ENCODE data around the gene NPAS3. TPM values are rescaled to one million over a fixed set of nuclear protein-coding genes. Genes with fewer than 3 reads are reported as not detected.
A peak's percentile ranks its signal among the peaks of the same experiment; 100 is the strongest.

Gene NPAS3
- total and polyA plus RNA-seq, 7 donors = 0.04 to 1.5 (median 0.39) TPM

- Histone ChIP-seq H3K27me3 (ENCODE audit: insufficient read depth in 3 of 3, low read length in 2 of 3) (no peaks in the 10 kb centered on the region), H3K4me3 (no peak overlapping the region), H3K4me1 (no peaks in the 10 kb centered on the region), H3K27ac (no peak overlapping the region), H3K9me3 (no peaks in the 10 kb centered on the region), H3K36me3 (ENCODE audit: insufficient read depth in 1 of 2, low read depth in 1 of 2) (no peaks in the 10 kb centered on the region)
- DNase-seq = no peak
- 56 to 60% (median 60%) methylated on average over 7 of the region's 7 CpGs for WGBS, 3 donors
- intact Hi-C loops (cut with DNase I) = no loop called here
- ATAC-seq = peak in 3 of 4 donors; percentile 71 to 75 (median 75)
- no peak for TF ChIP-seq CTCF (IDR thresholded peaks at IDR 0.05)
Measured at GRCh38 chr14:33457617-33458016, 518.9 kb downstream of the NPAS3 start.

- DNase-seq (no peak), ATAC-seq (no peak)
- TF ChIP-seq CTCF (IDR thresholded peaks at IDR 0.05) = no peak
- Histone ChIP-seq H3K4me3 (no peak overlapping the region), H3K27me3 (ENCODE audit: insufficient read depth in 3 of 3, low read length in 2 of 3) (no peaks in the 10 kb centered on the region), H3K9me3 (no peaks in the 10 kb centered on the region), H3K4me1 (no peaks in the 10 kb centered on the region), H3K27ac (no peak overlapping the region), H3K36me3 (ENCODE audit: insufficient read depth in 1 of 2, low read depth in 1 of 2) (no peaks in the 10 kb centered on the region)
- intact Hi-C loops (cut with DNase I) = no loop called here
- WGBS, 3 donors = 61 to 82% (median 77%) methylated on average over 1 of the region's 1 CpG
Measured at GRCh38 chr14:33460164-33460563, 521.5 kb downstream of the NPAS3 start.

GRCh38 chr14:33461036-33461435, 522.4 kb downstream of the NPAS3 start:
- intact Hi-C loops (cut with DNase I) = no loop called here
- DNase-seq = no peak
- Histone ChIP-seq H3K9me3 (no peaks in the 10 kb centered on the region), H3K4me1 (no peaks in the 10 kb centered on the region), H3K27me3 (ENCODE audit: insufficient read depth in 3 of 3, low read length in 2 of 3) (no peaks in the 10 kb centered on the region), H3K4me3 (no peak overlapping the region), H3K36me3 (ENCODE audit: insufficient read depth in 1 of 2, low read depth in 1 of 2) (no peaks in the 10 kb centered on the region), H3K27ac (no peak overlapping the region)
- no peak for TF ChIP-seq CTCF (IDR thresholded peaks at IDR 0.05)
- no peak for ATAC-seq
- 82 to 88% (median 85%) methylated on average over 4 of the region's 4 CpGs for WGBS, 3 donors

- no peaks in the 10 kb centered on the region for H3K27me3 ChIP-seq (ENCODE audit: insufficient read depth in 3 of 3, low read length in 2 of 3)
- H3K27ac ChIP-seq = no peak overlapping the region
- intact Hi-C loops (cut with DNase I) = no loop called here
- no peak for TF ChIP-seq CTCF (IDR thresholded peaks at IDR 0.05)
- no peak overlapping the region for H3K4me3 ChIP-seq
- H3K4me1 ChIP-seq = no peaks in the 10 kb centered on the region
- WGBS, 3 donors = 96 to 98% (median 98%) methylated on average over 2 of the region's 2 CpGs
- DNase-seq (no peak), ATAC-seq (no peak)
- H3K36me3 ChIP-seq (ENCODE audit: insufficient read depth in 1 of 2, low read depth in 1 of 2) = no peaks in the 10 kb centered on the region
- no peaks in the 10 kb centered on the region for H3K9me3 ChIP-seq
Measured at GRCh38 chr14:33463731-33464130, 525.1 kb downstream of the NPAS3 start.

DNA sequence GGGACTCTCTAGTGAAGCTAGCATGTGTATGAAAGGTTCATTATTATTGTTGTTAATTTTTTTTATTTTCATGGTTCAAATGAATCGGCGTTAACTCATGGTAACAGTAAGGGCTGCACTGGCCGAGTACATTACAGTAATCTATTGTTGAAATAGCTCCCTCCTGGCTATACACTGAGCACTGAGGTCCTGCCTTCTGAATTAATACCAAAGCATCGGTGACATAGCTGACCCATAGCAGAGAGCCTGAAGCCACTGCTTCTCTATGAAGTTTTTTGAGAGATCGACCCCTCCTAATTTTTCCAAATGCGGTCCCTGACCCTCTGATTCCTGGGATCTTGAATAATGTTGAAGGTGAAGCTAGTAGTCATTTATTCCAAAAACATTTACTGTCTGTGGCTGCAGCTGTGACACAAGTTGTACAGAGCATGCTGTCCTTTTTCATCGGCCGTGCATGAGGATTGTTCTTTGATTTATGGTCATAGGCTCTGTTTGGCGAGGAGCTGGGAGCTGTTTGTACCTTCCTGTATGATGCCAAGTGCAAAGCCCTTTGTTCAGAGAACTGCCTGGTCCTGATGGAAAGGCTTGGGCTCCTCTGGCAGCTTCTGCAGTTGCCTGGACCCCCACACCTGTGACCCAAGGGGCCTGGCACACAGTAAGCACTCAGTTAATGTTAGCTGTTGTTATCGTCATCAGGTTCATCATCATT, 525.7 kb downstream of the NPAS3 start:
- Histone ChIP-seq H3K4me3 (no peak overlapping the region), H3K4me1 (no peaks in the 10 kb centered on the region), H3K27ac (no peak overlapping the region), H3K27me3 (ENCODE audit: insufficient read depth in 3 of 3, low read length in 2 of 3) (no peaks in the 10 kb centered on the region), H3K36me3 (ENCODE audit: insufficient read depth in 1 of 2, low read depth in 1 of 2) (no peaks in the 10 kb centered on the region), H3K9me3 (no peaks in the 10 kb centered on the region)
- DNase-seq = no peak
- peak in 2 of 4 donors; percentile 78 to 92 for ATAC-seq
- TF ChIP-seq CTCF (IDR thresholded peaks at IDR 0.05) = no peak
- intact Hi-C loops (cut with DNase I) = no loop called here
- WGBS, 3 donors = 51 to 69% (median 62%) methylated on average over 10 of the region's 10 CpGs

Measured in psoas muscle (tissue), 8 donors.